Neutrophil (primary cell): ENCODE measurements around the gene ANKDD1B.
A peak's percentile ranks its signal among the peaks of the same experiment; 100 is the strongest.

Source experiments
- H3K27ac ChIP-seq: fragments of 200-600 bp; sonication (generic); 2 replicates; pipeline ENCODE4 v1.5.1; 2016; ENCODE audit warnings: mild to moderate bottlenecking, moderate library complexity
- H3K27me3 ChIP-seq: fragments of 200-600 bp; sonication (generic); 2 replicates; pipeline ENCODE4 v1.6.0; 2016; ENCODE audit warnings: mild to moderate bottlenecking
- H3K36me3 ChIP-seq: fragments of 200-600 bp; sonication (generic); 2 replicates; pipeline ENCODE4 v1.5.1; 2017
- H3K4me1 ChIP-seq, 2 experiments: fragments of 200-600 bp in 1 of 2; sonication (generic) in 1 of 2; 1 replicate in 1 of 2; 2 replicates in 1 of 2; pipeline versions ENCODE4 v1.5.1 to v1.6.1; 2013 to 2016; ENCODE audit warnings: low read depth in 1 of 2, low read length in 1 of 2, mild to moderate bottlenecking in 1 of 2, moderate library complexity in 1 of 2; ENCODE audit not compliant: control insufficient read depth in 1 of 2, insufficient read depth in 1 of 2
- H3K4me3 ChIP-seq, 2 experiments: fragments of 200-600 bp in 1 of 2; sonication (generic) in 1 of 2; 1 replicate in 1 of 2; 2 replicates in 1 of 2; pipeline ENCODE4 v1.5.1; 2013 to 2016; ENCODE audit warnings: low read depth in 1 of 2, low read length in 1 of 2, mild to moderate bottlenecking in 1 of 2, moderate library complexity in 1 of 2
- H3K9me3 ChIP-seq: fragments of 200-600 bp; sonication (generic); 2 replicates; pipeline ENCODE4 v1.5.1; 2016
- TF ChIP-seq, protein P1 (sequence below): fragments of 200-600 bp; sonication (generic); IDR thresholded peaks from 2 replicates; pipeline ENCODE4 v1.5.1; 2016; ENCODE audit warnings: antibody characterized with exemption

Gene ANKDD1B

DNA sequence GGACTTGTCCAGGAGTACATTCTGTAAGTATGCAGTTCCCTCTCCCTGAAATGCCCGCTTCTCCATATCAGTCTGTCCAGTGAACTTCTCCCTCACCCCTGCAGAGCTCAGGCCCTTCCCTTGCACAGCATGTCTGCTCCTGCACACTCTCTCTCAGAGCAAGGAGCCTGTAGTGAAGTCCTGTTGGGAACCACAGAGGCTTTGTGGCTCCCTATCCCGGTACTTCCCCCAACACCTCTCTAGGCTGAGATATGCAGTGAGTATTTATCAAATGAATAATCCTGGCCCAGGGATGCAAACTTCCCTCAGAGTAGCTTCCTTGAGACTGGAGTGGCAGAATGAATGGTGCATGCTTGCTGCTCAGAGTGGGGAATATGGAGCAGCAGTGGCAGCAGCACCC lies 57.2 kb downstream of the ANKDD1B start:
- H3K4me3 ChIP-seq, result no peak overlapping the region
- peaks cover 7 to 12% of the 10 kb centered on the region in 2 experiments for H3K4me1 ChIP-seq
- H3K9me3 ChIP-seq, result no peaks in the 10 kb centered on the region
- no peaks in the 10 kb centered on the region for H3K27me3 ChIP-seq
- TF ChIP-seq, protein P1, sequence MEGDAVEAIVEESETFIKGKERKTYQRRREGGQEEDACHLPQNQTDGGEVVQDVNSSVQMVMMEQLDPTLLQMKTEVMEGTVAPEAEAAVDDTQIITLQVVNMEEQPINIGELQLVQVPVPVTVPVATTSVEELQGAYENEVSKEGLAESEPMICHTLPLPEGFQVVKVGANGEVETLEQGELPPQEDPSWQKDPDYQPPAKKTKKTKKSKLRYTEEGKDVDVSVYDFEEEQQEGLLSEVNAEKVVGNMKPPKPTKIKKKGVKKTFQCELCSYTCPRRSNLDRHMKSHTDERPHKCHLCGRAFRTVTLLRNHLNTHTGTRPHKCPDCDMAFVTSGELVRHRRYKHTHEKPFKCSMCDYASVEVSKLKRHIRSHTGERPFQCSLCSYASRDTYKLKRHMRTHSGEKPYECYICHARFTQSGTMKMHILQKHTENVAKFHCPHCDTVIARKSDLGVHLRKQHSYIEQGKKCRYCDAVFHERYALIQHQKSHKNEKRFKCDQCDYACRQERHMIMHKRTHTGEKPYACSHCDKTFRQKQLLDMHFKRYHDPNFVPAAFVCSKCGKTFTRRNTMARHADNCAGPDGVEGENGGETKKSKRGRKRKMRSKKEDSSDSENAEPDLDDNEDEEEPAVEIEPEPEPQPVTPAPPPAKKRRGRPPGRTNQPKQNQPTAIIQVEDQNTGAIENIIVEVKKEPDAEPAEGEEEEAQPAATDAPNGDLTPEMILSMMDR, result no peak
- H3K36me3 ChIP-seq, result peaks cover 17% of the 10 kb centered on the region
- H3K27ac ChIP-seq, result no peak overlapping the region

DNA sequence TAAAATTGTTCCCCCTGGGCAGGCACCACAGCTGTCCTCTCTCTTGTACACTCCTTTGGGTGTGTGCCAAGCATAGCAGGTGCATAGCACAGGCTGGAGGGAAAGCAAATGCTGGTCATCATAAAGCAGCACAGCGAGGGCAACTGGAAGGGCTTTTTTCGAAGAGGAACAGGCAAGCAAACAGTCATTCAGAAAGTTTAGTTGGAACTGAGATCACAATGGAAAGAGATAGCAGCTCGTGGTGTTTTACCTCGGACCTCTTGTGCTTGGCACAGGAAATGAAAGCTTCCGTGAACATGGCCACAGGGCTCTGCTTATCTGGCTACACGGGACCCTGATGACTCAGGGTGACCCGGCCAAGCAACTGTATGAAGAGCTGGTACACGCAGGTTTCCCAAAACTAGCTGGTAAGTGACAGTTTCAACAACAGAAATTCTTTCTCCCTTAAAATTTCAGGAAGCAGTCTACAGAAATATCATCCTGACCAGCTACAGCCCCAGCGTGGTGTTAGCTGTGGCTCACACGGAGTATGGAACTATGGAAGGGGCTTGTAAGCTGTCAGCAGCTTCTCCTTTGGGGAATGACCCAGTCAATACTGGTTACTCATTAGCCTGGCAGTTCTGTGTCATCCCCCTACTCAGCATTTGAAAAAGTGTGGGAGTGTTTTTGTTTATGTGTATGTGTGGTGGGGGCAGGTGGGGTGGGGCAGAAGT lies 57.9 kb downstream of the ANKDD1B start:
- Histone ChIP-seq H3K36me3 (peaks cover 21% of the 10 kb centered on the region), H3K27ac (no peak overlapping the region), H3K9me3 (no peaks in the 10 kb centered on the region), H3K4me3 (peak overlapping the region; percentile 1 to 22), H3K4me1 (peaks cover 7 to 12% of the 10 kb centered on the region in 2 experiments), H3K27me3 (no peaks in the 10 kb centered on the region)
- TF ChIP-seq, protein P1, result no peak

DNA sequence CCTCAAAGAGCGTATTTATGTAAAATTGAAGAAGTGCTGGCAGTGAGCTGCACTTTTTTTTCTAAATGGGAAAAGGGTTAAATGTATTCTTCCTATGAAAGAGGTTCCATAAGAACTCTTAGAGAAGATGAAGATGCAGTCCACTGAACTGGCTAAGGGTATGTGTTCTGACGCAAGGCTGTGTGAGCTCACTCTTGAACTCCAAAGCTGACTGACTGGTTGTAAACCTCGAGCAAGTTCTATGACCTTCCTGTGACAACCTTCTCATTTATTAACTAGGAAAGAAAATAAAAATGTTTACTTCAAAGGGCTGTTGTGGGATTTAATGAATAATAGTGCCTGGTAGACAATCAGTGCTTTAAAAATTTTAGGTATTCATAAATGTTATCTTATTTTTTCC lies 59.3 kb downstream of the ANKDD1B start:
- H3K4me1 ChIP-seq, result peaks cover 7 to 12% of the 10 kb centered on the region in 2 experiments
- H3K36me3 ChIP-seq, result peaks cover 35% of the 10 kb centered on the region
- H3K4me3 ChIP-seq, result no peak overlapping the region
- no peak overlapping the region for H3K27ac ChIP-seq
- TF ChIP-seq, protein P1, result no peak
- no peaks in the 10 kb centered on the region for H3K9me3 ChIP-seq
- H3K27me3 ChIP-seq, result no peaks in the 10 kb centered on the region

DNA sequence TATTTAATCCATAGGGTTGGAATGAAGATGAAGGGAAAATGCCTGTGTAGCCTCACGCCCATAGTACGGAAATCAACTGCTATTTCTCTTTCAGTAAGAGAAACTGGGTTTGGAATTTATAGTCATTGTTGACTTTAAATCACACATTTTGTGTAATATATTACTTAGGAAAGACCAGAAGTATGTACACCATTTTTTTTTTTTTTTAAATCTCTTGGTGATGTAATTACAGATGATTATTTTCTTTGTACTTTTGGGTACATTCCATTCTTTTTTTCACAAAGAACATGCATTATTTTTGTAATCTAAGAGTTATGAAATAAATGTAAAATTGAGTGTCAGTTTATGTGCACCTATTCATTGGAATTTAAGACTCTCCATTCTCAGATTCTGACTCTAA lies 60.3 kb downstream of the ANKDD1B start:
- no peak overlapping the region for H3K27ac ChIP-seq
- TF ChIP-seq, protein P1, result no peak
- peaks cover 7 to 12% of the 10 kb centered on the region in 2 experiments for H3K4me1 ChIP-seq
- H3K27me3 ChIP-seq, result no peaks in the 10 kb centered on the region
- no peaks in the 10 kb centered on the region for H3K9me3 ChIP-seq
- peaks cover 44% of the 10 kb centered on the region for H3K36me3 ChIP-seq
- no peak overlapping the region for H3K4me3 ChIP-seq

DNA sequence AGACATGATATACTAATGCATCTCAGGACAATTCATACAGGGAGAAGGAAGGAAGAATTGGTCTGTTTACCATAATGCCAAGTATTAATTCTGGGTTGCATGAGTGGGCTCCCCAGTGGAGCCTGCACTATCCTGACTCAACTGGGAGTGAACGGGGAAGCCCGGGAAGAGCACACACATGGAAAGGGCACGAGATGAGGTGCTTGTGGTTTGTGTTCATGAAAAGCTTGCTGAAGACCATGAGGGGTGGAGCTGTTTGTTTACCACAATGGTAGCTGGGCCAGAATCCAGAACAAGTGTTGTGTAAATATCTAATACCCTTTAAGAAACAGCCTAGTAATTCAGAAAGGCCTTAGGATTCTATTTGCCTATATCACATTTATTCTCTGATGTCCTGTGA lies 61.4 kb downstream of the ANKDD1B start:
- peaks cover 7 to 12% of the 10 kb centered on the region in 2 experiments for H3K4me1 ChIP-seq
- H3K4me3 ChIP-seq, result no peak overlapping the region
- no peak overlapping the region for H3K27ac ChIP-seq
- H3K36me3 ChIP-seq, result peaks cover 45% of the 10 kb centered on the region
- no peaks in the 10 kb centered on the region for H3K9me3 ChIP-seq
- H3K27me3 ChIP-seq, result no peaks in the 10 kb centered on the region
- TF ChIP-seq, protein P1, result no peak
